RWPE1 (cell line): ENCODE results near the gene POLE3.

Experiments used
- CTCF ChIA-PET: fragments of 350-600 bp; sonication (Branson Sonifier 250); formaldehyde crosslinking; extraction: SDS; loops from one replicate; lab custom pipeline; 2021; lab: Yijun Ruan, JAX
- POLR2A ChIA-PET: fragments of 400-600 bp; formaldehyde crosslinking; extraction: SDS; loops from one replicate; lab custom pipeline; 2020; ENCODE audit warnings: antibody characterized with exemption; ENCODE audit not compliant: low non-redundant PET; lab: Yijun Ruan, JAX
- DNase-seq: peaks from one replicate; pipeline ENCODE4 v3.0.0; 2012; ENCODE audit warnings: low spot score
- H3K27ac ChIP-seq: fragments of 450-650 bp; 2 replicates; pipeline ENCODE4 v1.5.1; 2017
- CTCF ChIP-seq: fragments of 450-650 bp; conservative IDR thresholded peaks from 2 replicates; pipeline ENCODE4 v1.5.1; 2017; ENCODE audit warnings: low read depth, mild to moderate bottlenecking

Gene POLE3, protein sequence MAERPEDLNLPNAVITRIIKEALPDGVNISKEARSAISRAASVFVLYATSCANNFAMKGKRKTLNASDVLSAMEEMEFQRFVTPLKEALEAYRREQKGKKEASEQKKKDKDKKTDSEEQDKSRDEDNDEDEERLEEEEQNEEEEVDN

GRCh38 chr9:113410207-113410864, at the start of gene POLE3, which contains the start of gene C9orf43:
Gene POLE3 (minus strand): TSS chr9:113410675. CDS start chr9:113410293, 382 bp downstream.
Gene C9orf43 (plus strand): TSS chr9:113410747. CDS start chr9:113413494, 2,747 bp downstream.
- CTCF ChIA-PET, result interaction anchor here (0.5 to 1.9 kb wide), 9 partner anchors 9 to 1234 kb away, joined by 3 to 8 read pairs (median 4); partner anchors contain the start of gene ALAD
- POLR2A ChIA-PET, result interaction anchor here (0.6 to 1.2 kb wide), 10 partner anchors 12 to 156 kb away, joined by 3 to 20 read pairs (median 4); partner anchors contain the start of genes CDC26, HDHD3, PRPF4 and RNF183

DNA sequence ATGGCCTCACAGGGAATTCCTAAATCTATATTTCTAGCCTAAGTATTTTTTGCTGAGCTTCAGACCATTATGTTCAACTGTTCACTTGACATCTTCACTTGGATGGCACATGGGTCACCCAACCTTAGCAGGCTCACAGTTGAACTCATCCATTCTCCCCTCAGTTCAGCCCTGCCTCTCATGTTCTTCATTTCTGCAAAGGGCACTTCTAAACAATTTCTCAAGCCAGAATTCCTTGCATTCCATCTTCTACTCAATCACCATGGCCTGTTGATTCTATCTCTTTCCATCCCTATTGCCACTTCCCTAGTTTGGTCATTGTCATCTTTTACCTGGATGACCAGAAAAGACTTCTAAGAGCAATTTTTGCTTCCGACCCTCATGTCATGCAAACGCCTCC, 45.8 kb upstream of the POLE3 start:
- POLR2A ChIA-PET, result no interaction called here
- CTCF ChIA-PET, result no interaction called here

More at GRCh38 chr9:113410207-113410864, at the start of gene POLE3, which contains the start of gene C9orf43:
- peak within 1 kb of the TSS; percentile 95 for H3K27ac ChIP-seq
- no peak for TF ChIP-seq CTCF
- peak; percentile 99 for DNase-seq

DNA sequence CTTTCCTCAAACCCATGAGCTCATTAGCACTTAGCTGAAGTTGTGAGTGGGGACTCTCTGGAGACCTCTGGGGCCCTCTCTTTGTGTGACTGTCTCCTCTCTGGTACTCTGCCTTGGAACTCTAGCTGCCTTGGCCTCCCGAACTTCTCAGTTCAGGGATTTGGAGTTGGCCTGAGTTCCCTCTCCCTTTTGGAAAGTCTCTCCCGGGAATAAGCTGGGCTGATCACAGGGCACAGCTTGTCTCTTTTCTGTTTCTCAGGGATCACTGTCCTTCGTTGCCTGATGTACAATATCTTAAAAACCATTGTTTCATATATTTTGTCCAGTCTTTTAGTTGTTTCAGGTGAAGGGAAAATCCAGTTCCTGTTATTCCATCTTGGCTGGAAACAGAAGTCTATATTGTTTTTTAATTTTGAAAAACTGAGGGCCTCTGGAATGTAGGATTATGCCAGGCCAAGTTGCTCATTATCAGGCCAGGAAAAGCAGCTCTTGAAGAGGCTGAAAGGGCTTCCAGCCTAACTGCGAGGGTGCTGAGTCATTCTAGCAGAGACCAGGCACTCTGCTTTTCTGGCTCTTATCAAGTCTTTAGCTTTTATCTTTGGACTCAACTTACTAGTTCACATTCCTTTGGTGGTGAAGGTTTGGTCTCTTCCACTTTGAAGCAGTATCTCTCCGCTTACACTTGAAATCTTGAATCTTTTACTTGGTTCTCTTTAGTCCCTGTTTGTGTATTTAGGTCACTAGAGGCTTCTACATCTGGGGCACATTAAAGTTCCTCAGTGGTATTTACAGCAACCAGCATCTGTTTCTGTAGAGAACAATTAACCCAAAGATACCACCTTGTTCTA, 44.7 kb upstream of the POLE3 start:
- CTCF ChIA-PET, result interaction anchor here (0.6 to 1.8 kb wide), 4 partner anchors 9 to 222 kb away, joined by 3 to 10 read pairs (median 6); no protein-coding TSS in a partner anchor
- POLR2A ChIA-PET, result interaction anchor here (0.6 kb wide), 1 partner anchor 135 kb away, joined by 3 read pairs; no protein-coding TSS in a partner anchor
- no peak overlapping the region for H3K27ac ChIP-seq
- TF ChIP-seq CTCF, result no peak
- no peak for DNase-seq

More for the DNA sequence above, 45.8 kb upstream of the POLE3 start:
- DNase-seq, result no peak
- no peak overlapping the region for H3K27ac ChIP-seq
- no peak for TF ChIP-seq CTCF

- ChIA-PET CTCF (interaction anchor here (0.8 to 1.4 kb wide), 2 partner anchors 203 to 206 kb away, joined by 3 to 7 read pairs; no protein-coding TSS in a partner anchor), POLR2A (no interaction called here)
- no peak for TF ChIP-seq CTCF
- no peak for DNase-seq
- no peak overlapping the region for H3K27ac ChIP-seq
Observed at GRCh38 chr9:113452113-113452605, 41.7 kb upstream of the POLE3 start.

- TF ChIP-seq CTCF, result no peak
- no peak for DNase-seq
- POLR2A ChIA-PET, result no interaction called here
- H3K27ac ChIP-seq, result no peak overlapping the region
- CTCF ChIA-PET, result no interaction called here
Observed at GRCh38 chr9:113449376-113449775, 38.9 kb upstream of the POLE3 start.

DNA sequence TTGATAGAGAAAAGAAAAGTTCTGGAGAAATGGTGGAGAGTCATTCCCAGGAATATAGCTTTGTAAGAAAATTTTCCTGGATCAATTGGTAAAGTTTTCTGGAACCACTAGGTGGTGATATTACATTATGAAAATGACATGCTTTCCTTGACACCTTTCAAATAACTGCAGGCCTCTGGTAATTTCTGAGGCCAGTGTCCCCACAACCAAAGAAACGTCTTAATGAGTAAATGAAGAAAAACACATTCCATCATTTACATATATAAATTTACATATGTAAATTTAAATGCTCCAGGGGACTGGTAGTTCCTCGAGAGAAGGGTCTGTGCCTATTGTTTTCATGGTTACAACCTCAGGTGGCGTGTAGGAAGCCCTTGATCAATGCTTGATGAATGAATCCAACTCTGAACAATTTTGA, 35.9 kb upstream of the POLE3 start:
- H3K27ac ChIP-seq, result no peak overlapping the region
- TF ChIP-seq CTCF, result peak; percentile 79
- POLR2A ChIA-PET, result interaction anchor here (0.6 kb wide), 1 partner anchor 86 kb away, joined by 5 read pairs; no protein-coding TSS in a partner anchor
- CTCF ChIA-PET, result interaction anchor here (0.6 to 6.1 kb wide), 24 partner anchors 8 to 1030 kb away, joined by 3 to 119 read pairs (median 4); partner anchors contain the start of genes BSPRY, C9orf43 and POLE3
- DNase-seq, result peak; percentile 84
